K562 (cell line): ENCODE data around the gene ANKRD23. TPM values are rescaled to one million over a fixed set of nuclear protein-coding genes. Genes with fewer than 3 reads are reported as not detected.

Experiments
- CSDE1 ChIP-seq, 2 experiments: fragments of 450-650 bp; IDR thresholded peaks; 2 replicates each; pipeline ENCODE4 v1.6.1; 2016; ENCODE audit warnings: mild to moderate bottlenecking in 1 of 2
- FOXP1 ChIP-seq: sonication (generic); formaldehyde crosslinking; IDR thresholded peaks from 2 replicates; pipeline ENCODE4 v1.8.0; 2022; ENCODE audit warnings: mild to moderate bottlenecking, missing genetic modification reagents
- NR4A1 ChIP-seq, 2 experiments: fragments of 250-450 bp in 1 of 2; fragments of 450-650 bp in 1 of 2; sonication (Bioruptor Pico) in 1 of 2; IDR thresholded peaks; 2 replicates each; pipeline versions ENCODE4 v1.4.0 to v1.6.1; 2016 to 2020; ENCODE audit warnings: mild to moderate bottlenecking in 2 of 2, missing compliant biosample characterization in 1 of 2, missing genetic modification characterization in 1 of 2, moderate library complexity in 1 of 2
- PTRF ChIP-seq: fragments of 450-650 bp; IDR thresholded peaks from 2 replicates; pipeline ENCODE4 v1.6.1; 2016; ENCODE audit warnings: mild to moderate bottlenecking, missing genetic modification characterization, missing compliant biosample characterization
- RB1 ChIP-seq: fragments of 450-650 bp; IDR thresholded peaks from 2 replicates; pipeline ENCODE4 v1.6.1; 2017; ENCODE audit warnings: low read depth, mild to moderate bottlenecking
- SAP30 ChIP-seq: fragments of 200-600 bp; sonication (generic); IDR thresholded peaks from 2 replicates; pipeline ENCODE4 v1.6.1; 2012; ENCODE audit warnings: borderline replicate concordance, low read depth, mild to moderate bottlenecking, moderate library complexity, low read length, control low read depth, inconsistent platforms; ENCODE audit not compliant: insufficient read depth, poor library complexity, severe bottlenecking
- STAT5A ChIP-seq: IDR thresholded peaks from 2 replicates; pipeline ENCODE4 v1.6.1; 2012; ENCODE audit warnings: low read length, inconsistent platforms, borderline replicate concordance
- WHSC1 ChIP-seq: IDR thresholded peaks from one replicate; pipeline ENCODE4 v1.6.1; 2012; ENCODE audit warnings: low read length, control low read depth, inconsistent platforms
- ZFP30 ChIP-seq: fragments of 250-450 bp; sonication (Bioruptor Pico); IDR thresholded peaks from 2 replicates; pipeline ENCODE4 v1.8.0; 2022; ENCODE audit warnings: moderate library complexity, mild to moderate bottlenecking, inconsistent platforms, borderline replicate concordance
- ZNF407 ChIP-seq: fragments of 450-650 bp; IDR thresholded peaks from 2 replicates; pipeline ENCODE4 v1.6.1; 2016; ENCODE audit warnings: low read depth
- ZNF639 ChIP-seq, 2 experiments: fragments of 200-800 bp in 1 of 2; sonication (Bioruptor generic) in 1 of 2; sonication (generic) in 1 of 2; formaldehyde crosslinking in 1 of 2; IDR thresholded peaks in 1 of 2; conservative IDR thresholded peaks in 1 of 2; 2 replicates each; pipeline versions ENCODE4 v1.5.0 to v1.6.1; 2016 to 2020; ENCODE audit warnings: missing compliant biosample characterization in 1 of 2, missing genetic modification characterization in 1 of 2, missing genetic modification reagents in 1 of 2
- polyA plus RNA-seq, 8 experiments: library from polyadenylated mRNA; depleted of rRNA in 4 of 8; stranded (reverse) in 5 of 8; unstranded in 3 of 8; fragments of >200 nt; fragmentation: Nextera tagmentation in 2 of 8; fragmentation: Illumina TruSeq in 1 of 8; extraction: Ambion mirVana in 2 of 8; extraction: Trizol in 1 of 8; gene quantifications; 2 replicates each; pipeline versions ENCODE4 v1.2.1 to v1.2.3, GENCODE V29; 2011 to 2014; ENCODE audit warnings: inconsistent platforms in 1 of 8, missing spikeins in 1 of 8
- total RNA-seq, 7 experiments: library from RNA; depleted of rRNA in 6 of 7; stranded (reverse); fragments of >200 nt in 6 of 7; fragmentation: Illumina TruSeq in 2 of 7; extraction: Trizol in 2 of 7; gene quantifications; 2 replicates each; pipeline versions ENCODE4 v1.2.1 to v1.2.3, GENCODE V29; 2011 to 2021; ENCODE audit warnings: low replicate concordance in 1 of 7
- TF ChIP-seq, protein P1 (sequence below): sonication (generic); formaldehyde crosslinking; IDR thresholded peaks from 2 replicates; pipeline ENCODE4 v1.8.0; 2022; ENCODE audit warnings: mild to moderate bottlenecking, missing genetic modification reagents

ANKRD23 gene
- total and polyA plus RNA-seq, 9 of the 15 experiments (the other 6 are each of a cell fraction or from before 2014, with no cell fraction given), result 0.32 to 4.8 (median 2.8) TPM

GRCh38 chr2:96857667-96858372 lies 14.0 kb upstream of the ANKRD23 start, which contains the start of gene ANKRD39 (continued):
- TF ChIP-seq ZNF639 (CRISPR knock-in tag; conservative IDR thresholded peaks at IDR 0.05 in 1 of 2, IDR thresholded peaks at IDR 0.05 in 1 of 2), result peak in 1 of 2 experiments; percentile 81; a peak in 1 of 4 replicates
- TF ChIP-seq, protein P1, sequence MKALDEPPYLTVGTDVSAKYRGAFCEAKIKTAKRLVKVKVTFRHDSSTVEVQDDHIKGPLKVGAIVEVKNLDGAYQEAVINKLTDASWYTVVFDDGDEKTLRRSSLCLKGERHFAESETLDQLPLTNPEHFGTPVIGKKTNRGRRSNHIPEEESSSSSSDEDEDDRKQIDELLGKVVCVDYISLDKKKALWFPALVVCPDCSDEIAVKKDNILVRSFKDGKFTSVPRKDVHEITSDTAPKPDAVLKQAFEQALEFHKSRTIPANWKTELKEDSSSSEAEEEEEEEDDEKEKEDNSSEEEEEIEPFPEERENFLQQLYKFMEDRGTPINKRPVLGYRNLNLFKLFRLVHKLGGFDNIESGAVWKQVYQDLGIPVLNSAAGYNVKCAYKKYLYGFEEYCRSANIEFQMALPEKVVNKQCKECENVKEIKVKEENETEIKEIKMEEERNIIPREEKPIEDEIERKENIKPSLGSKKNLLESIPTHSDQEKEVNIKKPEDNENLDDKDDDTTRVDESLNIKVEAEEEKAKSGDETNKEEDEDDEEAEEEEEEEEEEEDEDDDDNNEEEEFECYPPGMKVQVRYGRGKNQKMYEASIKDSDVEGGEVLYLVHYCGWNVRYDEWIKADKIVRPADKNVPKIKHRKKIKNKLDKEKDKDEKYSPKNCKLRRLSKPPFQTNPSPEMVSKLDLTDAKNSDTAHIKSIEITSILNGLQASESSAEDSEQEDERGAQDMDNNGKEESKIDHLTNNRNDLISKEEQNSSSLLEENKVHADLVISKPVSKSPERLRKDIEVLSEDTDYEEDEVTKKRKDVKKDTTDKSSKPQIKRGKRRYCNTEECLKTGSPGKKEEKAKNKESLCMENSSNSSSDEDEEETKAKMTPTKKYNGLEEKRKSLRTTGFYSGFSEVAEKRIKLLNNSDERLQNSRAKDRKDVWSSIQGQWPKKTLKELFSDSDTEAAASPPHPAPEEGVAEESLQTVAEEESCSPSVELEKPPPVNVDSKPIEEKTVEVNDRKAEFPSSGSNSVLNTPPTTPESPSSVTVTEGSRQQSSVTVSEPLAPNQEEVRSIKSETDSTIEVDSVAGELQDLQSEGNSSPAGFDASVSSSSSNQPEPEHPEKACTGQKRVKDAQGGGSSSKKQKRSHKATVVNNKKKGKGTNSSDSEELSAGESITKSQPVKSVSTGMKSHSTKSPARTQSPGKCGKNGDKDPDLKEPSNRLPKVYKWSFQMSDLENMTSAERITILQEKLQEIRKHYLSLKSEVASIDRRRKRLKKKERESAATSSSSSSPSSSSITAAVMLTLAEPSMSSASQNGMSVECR (CRISPR knock-in tag), result peak; percentile 58; the same call in 1 of the 2 replicates
- TF ChIP-seq PTRF, result no peak
- no peak for TF ChIP-seq WHSC1
- TF ChIP-seq ZNF407, result no peak
- peak; percentile 56 for TF ChIP-seq SAP30
- 0 out of 2 replicates have a peak, but pooled peaks have one; percentile 19 for TF ChIP-seq NR4A1 (CRISPR knock-in tag; IDR thresholded peaks at IDR 0.05)
- TF ChIP-seq NR4A1 (tag; IDR thresholded peaks at IDR 0.05), result no peak
- TF ChIP-seq ZFP30 (CRISPR knock-in tag), result no peak
- TF ChIP-seq RB1, result peak; percentile 94
- TF ChIP-seq STAT5A, result no peak; the same call in 1 of the 2 replicates
- TF ChIP-seq CSDE1 (IDR thresholded peaks at IDR 0.05), result no peak
- no peak; the same call in 1 of the 2 replicates for TF ChIP-seq FOXP1 (CRISPR knock-in tag)
